Adrenal gland (tissue), 12 donors: ENCODE measurements around the gene LLGL2. TPM values are rescaled to one million over a fixed set of nuclear protein-coding genes. Genes with fewer than 3 reads are reported as not detected.

Experiments
- DNase-seq, 7 donors: peaks; one replicate each; pipeline ENCODE4 v3.0.0-alpha.2; 2019 to 2020
- H3K27ac ChIP-seq, 5 donors: fragments of 200-600 bp; sonication (generic) in 4 of 5; 1 replicate in 3 of 5; 2 replicates in 2 of 5; pipeline versions ENCODE4 v1.5.1 to v1.8.0; 2016 to 2020; ENCODE audit warnings: mild to moderate bottlenecking in 1 of 5
- H3K27me3 ChIP-seq: fragments of 200-600 bp; 2 replicates; pipeline ENCODE4 v1.8.0; 2021
- H3K36me3 ChIP-seq, 2 donors: fragments of 200-600 bp; replicated peaks in 1 of 2; 1 replicate in 1 of 2; 2 replicates in 1 of 2; pipeline versions ENCODE4 v1.5.1 to v1.8.0; 2018 to 2022
- H3K4me1 ChIP-seq, 2 donors: fragments of 200-600 bp; replicated peaks in 1 of 2; 1 replicate in 1 of 2; 2 replicates in 1 of 2; pipeline versions ENCODE4 v1.5.1 to v1.8.0; 2018 to 2021
- H3K4me3 ChIP-seq, 4 donors: fragments of 200-600 bp; sonication (generic) in 3 of 4; one replicate each; pipeline ENCODE4 v1.5.1; 2016 to 2018
- H3K9me3 ChIP-seq, 3 donors: fragments of 200-600 bp; sonication (generic) in 1 of 3; replicated peaks in 1 of 3; 1 replicate in 2 of 3; 2 replicates in 1 of 3; pipeline versions ENCODE4 v1.5.1 to v1.8.0; 2016 to 2021
- POLR2A ChIP-seq, 2 donors: fragments of 450-650 bp; IDR thresholded peaks; one replicate each; pipeline ENCODE4 v1.6.1; 2017; ENCODE audit warnings: antibody characterized with exemption in 2 of 2, mild to moderate bottlenecking in 2 of 2, moderate library complexity in 1 of 2
- WGBS, 4 donors: extraction: QIAGEN DNeasy Blood & Tissue Kit in 2 of 4; methylation state at CpG; one replicate each; pipeline versions ENCODE4 v1.1.5 to v1.1.7; 2013 to 2017; 5-methylcytosine and 5-hydroxymethylcytosine counted together
- intact Hi-C, 2 donors: fragments of 100-400 bp; cut with DNase I; formaldehyde crosslinking; loops; one replicate each; pipeline versions ENCODE4 v1.14.1 to v1.15.0; 2022 to 2023
- microRNA-seq, 3 donors: library from miRNA; unstranded; fragments of <30 nt; microRNA quantifications; one replicate each; pipeline ENCODE4, GENCODE V29; 2017 to 2020
- polyA plus RNA-seq, 3 donors: library from polyadenylated mRNA; stranded (reverse); fragments of 200-250 nt in 2 of 3; fragments of 350-450 nt in 1 of 3; fragmentation: Illumina TruSeq in 1 of 3; extraction: RNeasy Lipid Tissue Mini Kit (QIAGEN cat#74804) in 1 of 3; gene quantifications; one replicate each; pipeline ENCODE4 v1.2.3, GENCODE V29; 2013 to 2014
- total RNA-seq, 9 donors: library from RNA; depleted of rRNA in 4 of 9; stranded (reverse); fragments of >200 nt in 4 of 9; fragments of 120-200 nt in 1 of 9; fragmentation: NEBNext Ultra II Directional in 1 of 9; extraction: Animal tissue kit (Norgen Biotek cat#: 25700) in 1 of 9; gene quantifications; one replicate each; pipeline versions ENCODE4 v1.1.0 to v1.2.4, GENCODE V29; 2013 to 2023
- TF ChIP-seq, protein P1 (sequence below), 6 experiments: fragments of 450-650 bp in 4 of 6; fragments of 200-600 bp in 2 of 6; sonication (generic) in 1 of 6; IDR thresholded peaks; 1 replicate in 5 of 6; 2 replicates in 1 of 6; pipeline versions ENCODE4 v1.5.1 to v1.8.0; 2016 to 2021; ENCODE audit warnings: antibody characterized with exemption in 6 of 6, mild to moderate bottlenecking in 2 of 6, moderate library complexity in 1 of 6
- donor health status: healthy with polysubstance abuse.
- donor health status: Bipolar disorder and iron deficiency.
- donor health status: DM: yes; HTN: yes; CAD: no.
- donor health status: DM: no; HTN: no; CAD: no.
- donor health status: DM: no; HTN: no; CAD: no.
- donor health status: DM: yes; HTN: yes; CAD: no.

The LLGL2 gene
- total and polyA plus RNA-seq, 12 donors, result 1.2 to 90.3 (median 23.8) TPM

DNA sequence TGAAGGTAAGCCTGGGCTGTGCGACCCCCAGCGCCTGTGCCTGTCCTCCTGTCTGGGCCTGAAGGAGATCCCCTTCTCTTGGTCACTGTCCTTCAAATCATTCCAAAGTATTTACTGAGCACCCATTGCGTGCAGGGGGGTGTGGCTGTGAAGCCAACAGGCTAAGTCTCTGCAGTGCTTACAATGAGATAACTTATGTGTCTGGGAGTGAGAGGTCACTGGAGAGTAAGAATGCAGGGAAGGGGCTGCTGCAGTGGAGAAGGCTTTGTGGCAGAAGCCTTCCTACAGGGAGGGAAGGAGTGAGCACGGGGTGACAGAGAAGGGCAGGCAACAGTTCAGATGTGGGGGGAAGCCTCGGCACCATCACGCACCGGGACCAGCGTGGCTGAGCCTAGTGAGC is 96.6 kb downstream of the LLGL2 start:
- Histone ChIP-seq H3K36me3 (peaks cover 0 to 15% of the 10 kb centered on the region in 2 donors), H3K4me3 (no peak overlapping the region), H3K4me1 (no peaks in the 10 kb centered on the region), H3K27me3 (no peaks in the 10 kb centered on the region), H3K27ac (no peak overlapping the region), H3K9me3 (no peaks in the 10 kb centered on the region)
- intact Hi-C loops, result no loop called here
- 62 to 76% (median 69%) methylated on average over 8 of the region's 8 CpGs for WGBS, 4 donors
- TF ChIP-seq, protein P1, sequence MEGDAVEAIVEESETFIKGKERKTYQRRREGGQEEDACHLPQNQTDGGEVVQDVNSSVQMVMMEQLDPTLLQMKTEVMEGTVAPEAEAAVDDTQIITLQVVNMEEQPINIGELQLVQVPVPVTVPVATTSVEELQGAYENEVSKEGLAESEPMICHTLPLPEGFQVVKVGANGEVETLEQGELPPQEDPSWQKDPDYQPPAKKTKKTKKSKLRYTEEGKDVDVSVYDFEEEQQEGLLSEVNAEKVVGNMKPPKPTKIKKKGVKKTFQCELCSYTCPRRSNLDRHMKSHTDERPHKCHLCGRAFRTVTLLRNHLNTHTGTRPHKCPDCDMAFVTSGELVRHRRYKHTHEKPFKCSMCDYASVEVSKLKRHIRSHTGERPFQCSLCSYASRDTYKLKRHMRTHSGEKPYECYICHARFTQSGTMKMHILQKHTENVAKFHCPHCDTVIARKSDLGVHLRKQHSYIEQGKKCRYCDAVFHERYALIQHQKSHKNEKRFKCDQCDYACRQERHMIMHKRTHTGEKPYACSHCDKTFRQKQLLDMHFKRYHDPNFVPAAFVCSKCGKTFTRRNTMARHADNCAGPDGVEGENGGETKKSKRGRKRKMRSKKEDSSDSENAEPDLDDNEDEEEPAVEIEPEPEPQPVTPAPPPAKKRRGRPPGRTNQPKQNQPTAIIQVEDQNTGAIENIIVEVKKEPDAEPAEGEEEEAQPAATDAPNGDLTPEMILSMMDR (IDR thresholded peaks at IDR 0.05), result no peak
- no peak for TF ChIP-seq POLR2A (IDR thresholded peaks at IDR 0.05)
- DNase-seq, result no peak

DNA sequence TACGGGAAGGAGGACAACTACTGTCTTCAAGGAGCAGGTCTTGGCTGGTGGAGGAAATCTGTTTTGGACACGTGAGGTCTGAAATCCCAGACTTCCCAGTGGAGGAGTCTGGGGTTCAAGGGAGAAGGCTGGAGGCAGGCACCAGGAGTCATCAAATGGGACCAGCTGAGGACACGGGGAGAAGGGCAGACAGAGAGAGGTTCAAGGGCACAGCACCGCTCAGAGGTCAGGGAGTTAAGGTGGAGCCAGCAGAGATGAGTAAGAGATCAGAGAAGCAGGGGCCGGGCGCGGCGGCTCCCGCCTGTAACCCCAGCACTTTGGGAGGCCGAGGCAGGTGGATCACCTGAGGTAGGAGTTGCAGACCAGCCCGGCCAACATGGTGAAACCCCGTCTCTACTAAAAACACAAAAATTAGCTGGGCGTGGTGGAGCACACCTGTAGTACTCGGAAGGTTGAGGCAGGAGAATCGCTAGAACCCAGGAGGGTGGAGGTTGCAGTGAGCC is 97.3 kb downstream of the LLGL2 start:
- Histone ChIP-seq H3K9me3 (no peaks in the 10 kb centered on the region), H3K4me1 (no peaks in the 10 kb centered on the region), H3K27ac (no peak overlapping the region), H3K4me3 (no peak overlapping the region), H3K36me3 (peaks cover 0 to 15% of the 10 kb centered on the region in 2 donors), H3K27me3 (no peaks in the 10 kb centered on the region)
- WGBS, 4 donors, result 52 to 68% (median 62%) methylated on average over 15 of the region's 15 CpGs
- intact Hi-C loops, result no loop called here
- DNase-seq, result peak in 1 of 7 donors; percentile 20
- no peak for TF ChIP-seq POLR2A (IDR thresholded peaks at IDR 0.05)
- TF ChIP-seq, protein P1 (IDR thresholded peaks at IDR 0.05), result no peak

DNA sequence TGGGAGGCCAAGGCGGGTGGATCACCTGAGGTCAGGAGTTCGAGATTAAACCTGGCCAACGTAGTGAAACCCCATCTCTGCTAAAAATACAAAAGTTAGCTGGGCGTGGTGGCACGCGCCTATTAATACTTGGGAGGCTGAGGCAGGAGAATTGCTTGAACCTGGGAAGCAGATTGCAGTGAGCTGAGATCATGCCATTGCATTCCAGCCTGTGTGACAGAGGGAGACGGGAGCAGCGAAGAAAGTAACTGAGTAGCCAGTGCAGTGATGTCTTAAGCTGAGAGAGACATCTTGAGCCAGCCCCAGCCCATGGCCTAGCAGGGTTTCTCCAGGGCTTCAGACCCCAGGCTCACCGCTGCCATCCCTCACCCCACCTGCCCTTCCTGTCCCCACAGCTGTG is 97.9 kb downstream of the LLGL2 start:
- WGBS, 4 donors, result 76 to 89% (median 81%) methylated on average over 8 to 9 of the region's 9 CpGs
- no peak overlapping the region for H3K27ac ChIP-seq
- TF ChIP-seq POLR2A (IDR thresholded peaks at IDR 0.05), result no peak
- TF ChIP-seq, protein P1 (IDR thresholded peaks at IDR 0.05), result no peak
- no peaks in the 10 kb centered on the region for H3K9me3 ChIP-seq
- H3K4me3 ChIP-seq, result no peak overlapping the region
- intact Hi-C loops, result no loop called here
- DNase-seq, result no peak
- no peaks in the 10 kb centered on the region for H3K27me3 ChIP-seq
- no peaks in the 10 kb centered on the region for H3K4me1 ChIP-seq
- peaks cover 0 to 15% of the 10 kb centered on the region in 2 donors for H3K36me3 ChIP-seq

DNA sequence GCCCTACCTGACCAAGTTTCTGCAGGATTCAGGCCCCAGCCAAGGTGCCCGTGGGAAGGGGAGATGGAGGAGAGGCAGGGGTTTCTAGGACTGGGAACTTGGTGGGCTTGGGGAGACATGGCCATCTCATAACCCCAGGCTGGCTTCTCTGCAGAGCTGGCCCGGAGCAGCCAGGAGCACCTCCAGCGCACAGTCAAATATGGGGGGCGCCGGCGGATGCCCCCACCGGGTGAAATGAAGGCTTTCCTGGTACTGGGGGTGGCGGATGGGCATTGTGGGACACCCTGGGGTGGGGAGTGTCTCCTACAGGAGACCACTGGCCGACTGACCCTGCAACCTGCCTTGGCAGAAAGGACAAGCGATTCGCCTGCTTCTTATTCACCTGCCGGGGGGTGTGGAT is 98.5 kb downstream of the LLGL2 start:
- TF ChIP-seq, protein P1 (IDR thresholded peaks at IDR 0.05), result no peak
- no peak for TF ChIP-seq POLR2A (IDR thresholded peaks at IDR 0.05)
- Histone ChIP-seq H3K4me1 (no peaks in the 10 kb centered on the region), H3K9me3 (no peaks in the 10 kb centered on the region), H3K36me3 (peaks cover 0 to 15% of the 10 kb centered on the region in 2 donors), H3K4me3 (no peak overlapping the region), H3K27ac (no peak overlapping the region), H3K27me3 (no peaks in the 10 kb centered on the region)
- WGBS, 4 donors, result 80 to 100% (median 87%) methylated on average over 3 to 12 of the region's 12 CpGs
- intact Hi-C loops, result no loop called here
- no peak for DNase-seq

Small RNA genes within 50 kb of the gene (microRNA-seq; reads per million reads assigned to microRNA genes)
- gene MIR6785, result 0.45 to 1.5 (median 1.1) reads per million in 3 donors

Other genes with a start within 250 kb of the LLGL2 start
- gene SLC25A19, start 236.3 kb upstream of the LLGL2 start, total RNA-seq, result 10 to 100 TPM; 15.8 to 63.9 (median 24.9) TPM
- gene SLC25A19, start 236.3 kb upstream of the LLGL2 start, polyA plus RNA-seq, result 10 to 100 TPM; 23.6 to 38.4 (median 32.7) TPM
- 100 to 1,000 TPM in 8 of 9 donors, 10 to 100 TPM in 1; 84.4 to 374 (median 117) TPM for gene GRB2, start 120.0 kb upstream of the LLGL2 start, total RNA-seq
- gene GRB2, start 120.0 kb upstream of the LLGL2 start, polyA plus RNA-seq, result 100 to 1,000 TPM in 1 of 3 donors, 10 to 100 TPM in 2; 36.0 to 131 (median 36.1) TPM
- gene TMEM94, start 69.1 kb upstream of the LLGL2 start, total RNA-seq, result 100 to 1,000 TPM in 8 of 9 donors, 10 to 100 TPM in 1; 65.2 to 245 (median 169) TPM
- 100 to 1,000 TPM; 132 to 186 (median 134) TPM for gene TMEM94, start 69.1 kb upstream of the LLGL2 start, polyA plus RNA-seq
- gene CASKIN2, start 10.2 kb upstream of the LLGL2 start, total RNA-seq, result 10 to 100 TPM; 12.9 to 90.8 (median 35.6) TPM
- gene CASKIN2, start 10.2 kb upstream of the LLGL2 start, polyA plus RNA-seq, result 10 to 100 TPM; 10.1 to 43.2 (median 28.3) TPM
- gene TSEN54, start 9.2 kb upstream of the LLGL2 start, total RNA-seq, result 10 to 100 TPM; 18.6 to 35.3 (median 26.4) TPM
- 10 to 100 TPM; 17.9 to 67.8 (median 56.0) TPM for gene TSEN54, start 9.2 kb upstream of the LLGL2 start, polyA plus RNA-seq
- 100 to 1,000 TPM in 1 of 9 donors, 10 to 100 TPM in 8; 20.2 to 128 (median 46.9) TPM for gene MYO15B, start 62.1 kb downstream of the LLGL2 start, total RNA-seq
- 100 to 1,000 TPM in 2 of 3 donors, 1 to 10 TPM in 1; 6.2 to 455 (median 157) TPM for gene MYO15B, start 62.1 kb downstream of the LLGL2 start, polyA plus RNA-seq
- 1 to 10 TPM in 1 of 9 donors, under 1 TPM in 4, not detected in 4; 0.17 to 1.1 (median 0.55) TPM for gene SMIM5, start 107.7 kb downstream of the LLGL2 start, total RNA-seq
- 1 to 10 TPM in 2 of 3 donors, under 1 TPM in 1; 0.13 to 2.6 (median 1.7) TPM for gene SMIM5, start 107.7 kb downstream of the LLGL2 start, polyA plus RNA-seq
- gene RECQL5, start 141.5 kb downstream of the LLGL2 start, total RNA-seq, result 10 to 100 TPM; 13.9 to 49.6 (median 29.5) TPM
- gene RECQL5, start 141.5 kb downstream of the LLGL2 start, polyA plus RNA-seq, result 100 to 1,000 TPM in 1 of 3 donors, 10 to 100 TPM in 2; 11.2 to 188 (median 64.9) TPM
- gene SAP30BP, start 141.6 kb downstream of the LLGL2 start, total RNA-seq, result 100 to 1,000 TPM in 1 of 9 donors, 10 to 100 TPM in 8; 45.3 to 100 (median 64.3) TPM
- gene SAP30BP, start 141.6 kb downstream of the LLGL2 start, polyA plus RNA-seq, result 100 to 1,000 TPM in 2 of 3 donors, 10 to 100 TPM in 1; 73.4 to 130 (median 121) TPM
- gene ITGB4, start 195.8 kb downstream of the LLGL2 start, total RNA-seq, result 1 to 10 TPM in 8 of 9 donors, under 1 TPM in 1; 1.00 to 9.4 (median 5.6) TPM
- gene ITGB4, start 195.8 kb downstream of the LLGL2 start, polyA plus RNA-seq, result 10 to 100 TPM in 2 of 3 donors, 1 to 10 TPM in 1; 1.0 to 12.5 (median 12.1) TPM
- 10 to 100 TPM; 13.9 to 47.3 (median 24.7) TPM for gene GALK1, start 239.5 kb downstream of the LLGL2 start, total RNA-seq
- gene GALK1, start 239.5 kb downstream of the LLGL2 start, polyA plus RNA-seq, result 10 to 100 TPM in 2 of 3 donors, 1 to 10 TPM in 1; 1.4 to 39.1 (median 37.2) TPM